ENCODE data around the gene ACOX3.

ACOX3 gene

GRCh38 chr4:8321220-8321619 is 119.3 kb downstream of the ACOX3 start:
- DNase-seq (ENCODE audit: low spot score) = no peak

DNA sequence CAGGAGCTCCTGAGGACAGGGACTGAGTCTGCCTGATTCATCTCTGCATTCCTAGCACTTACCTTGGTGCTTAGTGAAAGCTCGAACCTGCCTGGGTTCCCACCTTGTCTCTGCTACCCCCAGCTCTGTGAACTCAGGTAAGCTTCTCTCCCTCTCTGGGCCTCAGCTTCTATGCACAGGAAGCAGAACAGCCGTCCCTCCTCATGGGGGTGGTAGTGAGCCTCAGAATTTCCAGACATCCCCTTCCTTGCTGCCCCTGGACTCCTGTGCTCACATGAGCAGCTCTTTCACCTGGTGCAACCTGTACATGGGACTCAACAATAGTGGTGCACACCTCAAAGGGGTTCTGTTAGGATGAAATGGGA is 120.2 kb downstream of the ACOX3 start:
- no peak for DNase-seq (ENCODE audit: low spot score)

DNA sequence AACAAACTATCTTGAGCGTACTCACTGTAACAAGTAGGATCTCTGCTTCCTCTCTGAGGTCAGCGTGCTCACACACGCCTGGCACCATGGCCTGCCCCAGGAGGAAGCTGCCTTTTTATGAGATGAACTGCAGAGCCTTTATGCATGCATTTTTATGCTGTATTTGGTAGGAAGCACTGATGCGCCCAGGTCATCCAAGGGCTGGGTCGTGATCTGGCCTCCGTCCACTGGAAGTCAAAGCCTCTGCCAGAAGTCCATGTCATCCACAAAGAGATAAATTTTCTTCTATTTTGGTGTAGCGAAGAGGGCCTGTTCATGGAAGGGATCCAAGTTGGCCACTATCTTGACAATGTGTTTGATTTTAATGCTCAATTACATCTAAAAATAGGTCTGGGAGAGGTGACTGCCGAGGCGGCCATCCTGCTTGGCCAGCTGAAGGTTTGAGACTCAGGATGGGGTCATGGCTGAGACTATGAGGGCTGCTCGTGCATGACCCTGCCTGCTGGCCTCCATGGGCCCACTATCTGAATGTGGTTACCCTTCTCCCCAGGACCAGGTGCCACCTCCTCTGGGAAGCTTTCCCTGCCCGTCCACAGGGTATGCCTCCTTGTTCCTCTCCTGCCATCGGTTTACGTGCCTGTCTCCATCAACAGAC is 120.7 kb downstream of the ACOX3 start:
- no peak for DNase-seq (ENCODE audit: low spot score)

- DNase-seq (ENCODE audit: low spot score) = no peak
Measured at GRCh38 chr4:8319061-8319460, 121.5 kb downstream of the ACOX3 start.

DNA sequence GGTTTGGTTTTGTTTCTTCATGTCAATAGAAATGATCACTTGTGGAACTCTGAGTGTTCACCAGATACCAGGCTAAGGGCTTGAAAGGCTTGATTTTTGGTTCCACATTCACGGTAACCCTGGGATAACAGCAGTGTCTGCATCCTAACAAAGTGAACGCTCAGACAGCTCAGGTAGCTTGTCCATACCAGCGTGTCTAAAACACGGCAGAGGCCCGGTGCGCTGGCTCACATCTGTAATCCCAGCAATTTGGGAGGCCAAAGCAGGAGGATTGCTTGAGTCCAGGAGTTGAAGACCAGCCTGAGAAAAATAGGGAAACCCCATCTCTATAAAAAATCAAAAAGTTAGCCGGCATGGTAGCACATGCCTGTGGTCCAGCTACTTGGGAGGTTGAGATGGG is 122.0 kb downstream of the ACOX3 start:
- DNase-seq (ENCODE audit: low spot score) = no peak

DNA sequence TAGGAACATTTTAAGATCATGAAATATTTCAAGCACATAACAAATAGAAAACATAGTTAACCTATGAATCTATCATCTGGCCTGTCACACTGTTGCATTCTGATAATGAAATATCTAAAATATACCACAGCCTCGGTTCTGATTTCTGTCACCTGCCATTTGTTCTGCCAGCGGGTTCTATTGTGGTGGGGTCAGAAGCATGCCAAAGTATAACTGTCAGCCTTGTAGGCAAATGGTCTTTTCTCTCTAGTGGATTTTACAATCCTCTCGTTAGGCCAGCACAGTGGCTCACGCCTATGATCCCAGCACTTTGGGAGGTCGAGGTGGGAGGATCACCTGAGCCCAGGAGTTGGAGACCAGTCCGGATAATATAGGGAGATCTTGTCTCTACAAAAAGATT is 123.0 kb downstream of the ACOX3 start:
- DNase-seq (ENCODE audit: low spot score) = no peak

GRCh38 chr4:8316911-8317351 is 123.6 kb downstream of the ACOX3 start:
- no peak for DNase-seq (ENCODE audit: low spot score)

All from CD4-positive, alpha-beta T cell treated with Interleukin-2 at 100 ng/mL for 4 hours (primary cell).